ENCODE results near the gene GTF2I.
"Not testable (repeated sequence)": the region's sequence is repeated elsewhere in the genome, so short reads cannot be mapped to it uniquely, and the experiment has no call there.

- not testable (repeated sequence) for TF ChIP-seq CTCF (IDR thresholded peaks at IDR 0.05; ENCODE audit: borderline replicate concordance, extremely low read depth, low read length, poor library complexity, severe bottlenecking); EZH2 (IDR thresholded peaks at IDR 0.05; ENCODE audit: borderline replicate concordance, low read depth, low read length, severe bottlenecking)
Measured at GRCh38 chr7:74667520-74667919, 10.0 kb downstream of the GTF2I start.
